ENCODE measurements around the gene EHMT1. TPM values are rescaled to one million over a fixed set of nuclear protein-coding genes. Genes with fewer than 3 reads are reported as not detected.
"Not testable (repeated sequence)": the region's sequence is repeated elsewhere in the genome, so short reads cannot be mapped to it uniquely, and the experiment has no call there.

The EHMT1 gene
- total RNA-seq, 2 experiments from 2014 or later = 111 to 118 TPM

DNA sequence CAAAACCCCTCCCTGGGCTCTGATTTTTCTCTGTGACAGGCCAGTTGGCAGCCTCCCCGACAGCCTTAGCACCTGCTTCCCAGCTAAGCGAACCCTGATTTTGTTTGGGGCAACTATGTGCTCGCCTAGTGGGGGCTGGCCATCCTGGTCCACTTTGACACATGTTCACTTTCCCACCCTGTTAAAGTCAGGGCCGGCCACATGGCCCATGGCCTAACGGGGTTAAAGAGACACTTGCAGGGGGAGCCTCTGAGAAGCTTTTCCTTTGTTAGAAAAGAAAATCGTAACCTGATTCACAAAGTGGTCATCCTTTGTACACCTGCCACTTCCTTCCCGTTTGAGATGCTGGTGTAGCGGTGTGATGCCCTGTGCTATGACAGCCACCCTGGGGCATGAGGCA is 257.5 kb downstream of the EHMT1 start:
- Mint-ChIP-seq H3K27ac (no peak overlapping the region), H3K36me3 (no peaks in the 10 kb centered on the region), H3K9me3 (no peaks in the 10 kb centered on the region), H3K4me1 (no peaks in the 10 kb centered on the region), H3K4me3 (peak overlapping the region; percentile 52), H3K27me3 (peaks cover 13% of the 10 kb centered on the region)
- POLR2A ChIA-PET = no interaction called here
- ATAC-seq (ENCODE audit: low read depth) (no peak), DNase-seq (no peak)

DNA sequence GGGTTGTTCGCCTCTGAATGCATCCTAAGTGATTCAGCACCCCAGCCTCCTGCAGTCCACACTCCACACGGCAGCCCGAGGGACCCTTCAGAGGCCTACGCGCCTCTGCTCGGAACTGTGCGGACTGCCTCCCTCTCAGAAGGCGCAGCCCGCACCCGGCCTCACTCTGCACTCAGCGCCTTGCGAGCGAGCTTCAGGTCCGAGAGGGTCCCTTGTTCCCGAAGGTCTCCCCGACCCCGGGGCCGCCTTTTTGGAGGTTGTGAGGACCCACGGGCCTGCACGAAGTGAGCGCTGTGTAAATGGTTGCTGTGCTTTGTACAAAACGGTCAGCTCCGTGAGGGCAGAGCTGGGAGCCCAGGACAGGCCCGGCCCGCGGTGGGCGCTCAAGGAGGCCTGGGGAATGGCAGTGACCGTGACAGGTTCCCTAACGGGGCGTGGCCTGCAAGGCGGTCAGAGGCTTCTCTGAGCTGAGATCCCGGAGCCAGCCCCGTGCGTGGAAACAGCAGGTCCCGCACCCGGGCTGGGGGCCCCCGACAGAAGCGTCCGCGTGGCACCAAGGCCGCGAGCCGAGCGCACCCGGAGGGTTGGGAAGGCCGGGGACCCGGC is 258.1 kb downstream of the EHMT1 start:
- Mint-ChIP-seq H3K36me3 (no peaks in the 10 kb centered on the region), H3K4me1 (no peaks in the 10 kb centered on the region), H3K27ac (no peak overlapping the region), H3K4me3 (peak overlapping the region; percentile 52), H3K27me3 (peaks cover 13% of the 10 kb centered on the region), H3K9me3 (no peaks in the 10 kb centered on the region)
- POLR2A ChIA-PET = no interaction called here
- DNase-seq = no peak
- ATAC-seq (ENCODE audit: low read depth) = no peak

DNA sequence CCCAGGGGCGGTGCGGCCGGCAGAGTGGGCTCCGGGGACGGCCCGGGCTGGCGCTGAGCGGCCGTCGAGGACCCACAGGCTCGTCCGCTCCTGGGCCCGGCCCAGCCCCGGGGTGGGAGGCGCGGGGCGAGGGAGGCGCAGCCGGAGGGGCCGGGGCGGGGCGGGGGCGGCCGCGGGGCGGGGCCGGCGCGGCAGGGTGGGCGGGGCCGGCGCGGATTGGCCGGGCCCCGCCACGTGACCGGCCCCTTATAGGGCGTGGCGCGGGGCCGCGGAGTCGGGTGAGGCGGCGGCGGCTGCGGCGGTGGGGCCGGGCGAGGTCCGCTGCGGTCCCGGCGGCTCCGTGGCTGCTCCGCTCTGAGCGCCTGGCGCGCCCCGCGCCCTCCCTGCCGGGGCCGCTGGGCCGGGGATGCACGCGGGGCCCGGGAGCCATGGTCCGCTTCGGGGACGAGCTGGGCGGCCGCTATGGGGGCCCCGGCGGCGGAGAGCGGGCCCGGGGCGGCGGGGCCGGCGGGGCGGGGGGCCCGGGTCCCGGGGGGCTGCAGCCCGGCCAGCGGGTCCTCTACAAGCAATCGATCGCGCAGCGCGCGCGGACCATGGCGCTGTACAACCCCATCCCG is 258.8 kb downstream of the EHMT1 start, which contains the start of gene CACNA1B:
CACNA1B (plus strand) TSS at position 277 of the 617 bp plus-strand sequence; CDS start at position 429, 152 bp downstream.
- H3K36me3 Mint-ChIP-seq; POLR2A ChIA-PET; ATAC-seq (ENCODE audit: low read depth); H3K4me1 Mint-ChIP-seq; DNase-seq; H3K9me3 Mint-ChIP-seq; H3K27ac Mint-ChIP-seq: not testable (repeated sequence)
- H3K4me3 Mint-ChIP-seq = peak within 1 kb of the TSS; percentile 52
- H3K27me3 Mint-ChIP-seq = peaks cover 13% of the 10 kb centered on the region

DNA sequence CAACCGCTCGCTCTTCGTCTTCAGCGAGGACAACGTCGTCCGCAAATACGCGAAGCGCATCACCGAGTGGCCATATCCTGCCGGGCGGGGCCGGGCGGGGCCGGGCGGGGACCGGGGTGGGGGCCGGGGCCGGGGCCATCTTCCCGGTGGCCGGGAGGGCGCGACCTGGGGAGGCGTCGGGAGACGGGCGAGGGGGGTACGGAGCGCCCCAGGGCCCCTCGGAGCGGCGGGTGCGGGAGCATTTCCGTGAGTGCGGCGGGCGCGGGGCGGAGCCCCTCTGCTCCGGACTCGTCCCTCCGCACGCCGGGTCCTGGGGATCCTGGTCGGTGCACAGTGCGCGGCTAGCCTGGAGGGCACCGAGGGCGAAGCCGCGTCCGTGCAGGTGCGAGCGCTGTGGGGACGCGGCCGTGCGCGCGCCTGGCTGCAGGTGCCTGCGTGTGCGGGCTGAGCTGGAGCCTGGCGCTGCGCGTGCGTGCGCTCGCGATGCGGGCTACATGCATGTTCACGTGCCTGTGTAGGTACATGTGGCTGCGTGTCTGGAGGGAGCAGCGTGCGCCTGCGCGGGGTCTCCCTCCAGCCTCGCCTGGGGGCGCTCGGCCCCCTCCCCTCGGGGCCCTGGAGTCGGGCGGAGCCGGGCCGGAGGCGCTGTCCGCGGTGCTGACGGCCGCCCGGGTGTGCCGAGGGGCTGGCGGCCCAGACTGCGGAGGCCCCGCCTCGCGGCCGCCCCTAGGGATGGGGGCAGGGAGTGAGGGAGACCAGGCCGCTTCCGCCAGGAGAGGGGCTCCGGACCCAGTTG is 259.5 kb downstream of the EHMT1 start:
- Mint-ChIP-seq H3K9me3 (no peaks in the 10 kb centered on the region), H3K4me1 (no peaks in the 10 kb centered on the region), H3K27ac (no peak overlapping the region), H3K4me3 (no peak overlapping the region), H3K27me3 (peaks cover 13% of the 10 kb centered on the region), H3K36me3 (no peaks in the 10 kb centered on the region)
- POLR2A ChIA-PET = no interaction called here
- DNase-seq (peak; percentile 74), ATAC-seq (ENCODE audit: low read depth) (peak; percentile 61)

DNA sequence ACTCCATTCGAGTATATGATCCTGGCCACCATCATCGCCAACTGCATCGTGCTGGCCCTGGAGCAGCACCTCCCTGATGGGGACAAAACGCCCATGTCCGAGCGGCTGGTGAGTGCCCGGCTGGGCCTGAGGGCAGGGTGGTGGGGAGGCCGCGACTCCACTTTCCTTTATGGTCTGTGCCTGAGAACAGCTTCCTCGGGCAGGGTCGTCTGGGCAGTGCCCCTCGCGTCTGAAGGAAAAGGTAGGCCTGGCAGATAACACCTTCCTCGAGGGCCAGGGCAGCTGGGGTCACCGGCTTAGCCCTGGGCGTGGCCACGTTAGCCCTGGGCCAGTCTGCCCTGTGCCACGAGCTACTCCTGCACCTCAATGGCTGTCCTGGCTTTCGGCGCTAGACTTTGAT is 260.2 kb downstream of the EHMT1 start:
- Mint-ChIP-seq H3K36me3 (no peaks in the 10 kb centered on the region), H3K27ac (no peak overlapping the region), H3K27me3 (peaks cover 13% of the 10 kb centered on the region), H3K4me1 (no peaks in the 10 kb centered on the region), H3K9me3 (no peaks in the 10 kb centered on the region), H3K4me3 (no peak overlapping the region)
- DNase-seq = no peak
- no peak for ATAC-seq (ENCODE audit: low read depth)
- POLR2A ChIA-PET = no interaction called here

DNA sequence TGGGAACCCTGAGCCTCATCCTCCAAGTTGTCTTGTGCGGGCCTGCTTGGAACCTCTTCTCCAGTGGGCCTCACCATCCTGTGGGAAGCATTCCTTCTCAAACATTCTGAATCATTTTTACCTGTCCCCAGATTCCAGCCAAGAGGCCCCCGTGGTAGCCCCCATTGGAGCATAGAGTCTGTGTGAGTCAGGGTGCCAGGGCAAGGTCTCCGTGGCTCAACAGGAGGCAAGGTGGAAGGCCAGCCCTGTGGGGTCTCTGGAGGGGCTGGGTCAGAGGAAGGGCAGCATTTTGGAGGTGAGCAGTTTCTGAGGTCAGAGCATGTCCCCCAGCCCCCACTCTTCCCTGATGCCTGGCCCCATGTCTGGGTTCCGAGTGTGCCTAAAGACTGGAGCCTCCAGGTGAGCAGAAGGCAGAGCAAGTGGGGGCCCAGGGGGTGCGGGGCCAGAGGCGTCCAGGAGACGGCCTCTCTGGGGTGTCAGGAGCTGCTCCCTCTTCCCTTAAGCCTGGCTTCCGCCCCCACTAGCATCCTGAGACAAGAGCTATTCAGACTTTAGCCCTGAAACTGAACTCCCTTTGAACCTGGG is 260.9 kb downstream of the EHMT1 start:
- Mint-ChIP-seq H3K4me3 (no peak overlapping the region), H3K36me3 (no peaks in the 10 kb centered on the region), H3K27ac (no peak overlapping the region), H3K27me3 (peaks cover 13% of the 10 kb centered on the region), H3K9me3 (no peaks in the 10 kb centered on the region), H3K4me1 (no peaks in the 10 kb centered on the region)
- ATAC-seq (ENCODE audit: low read depth) (no peak), DNase-seq (no peak)
- POLR2A ChIA-PET = interaction anchor here (0.6 kb wide), 1 partner anchor 46 kb away, joined by 3 read pairs; no protein-coding TSS in a partner anchor

DNA sequence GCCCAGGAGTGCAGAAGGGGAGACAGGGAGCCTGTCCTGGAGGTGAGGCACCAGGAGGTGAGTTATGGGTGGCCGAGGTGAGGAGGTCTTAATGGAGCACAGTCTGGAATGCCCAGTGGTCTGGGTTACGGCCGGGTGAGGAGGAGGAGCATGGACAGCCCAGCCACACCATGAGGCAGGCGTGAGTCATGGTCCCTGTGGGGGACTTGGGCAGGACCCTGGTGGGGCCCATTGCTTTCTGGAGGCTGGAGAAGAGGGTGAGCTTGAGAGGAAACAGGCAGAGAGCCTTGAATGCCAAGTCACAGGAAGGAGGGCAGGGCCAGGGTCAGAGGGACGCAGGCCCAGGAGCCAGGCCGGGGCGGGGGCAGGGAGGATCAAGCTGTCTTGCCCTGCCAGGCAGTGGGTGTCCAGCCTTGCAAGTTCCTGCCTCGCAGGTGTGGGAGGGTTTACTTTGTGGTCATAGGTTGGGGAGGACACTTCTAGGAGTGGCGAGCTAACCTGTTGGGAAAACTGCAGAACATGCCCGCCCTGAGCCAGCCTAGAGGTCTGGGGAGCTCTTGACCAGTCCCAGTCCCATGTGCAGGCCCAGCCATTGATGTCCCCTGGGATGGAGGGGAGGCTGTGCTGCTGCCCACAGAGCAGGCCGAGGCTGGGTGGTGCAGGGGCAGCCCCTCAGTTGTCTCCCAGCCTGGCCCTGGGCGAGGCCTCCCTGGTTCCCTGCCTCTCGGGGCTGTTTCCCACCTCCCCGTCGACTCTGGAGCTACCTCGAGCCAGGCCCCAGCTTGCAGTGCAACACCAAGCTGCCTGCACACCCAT is 261.6 kb downstream of the EHMT1 start:
- Mint-ChIP-seq H3K27me3 (peaks cover 7% of the 10 kb centered on the region), H3K36me3 (no peaks in the 10 kb centered on the region), H3K27ac (no peak overlapping the region), H3K4me1 (no peaks in the 10 kb centered on the region), H3K4me3 (no peak overlapping the region), H3K9me3 (no peaks in the 10 kb centered on the region)
- DNase-seq (no peak), ATAC-seq (ENCODE audit: low read depth) (no peak)
- POLR2A ChIA-PET = no interaction called here

DNA sequence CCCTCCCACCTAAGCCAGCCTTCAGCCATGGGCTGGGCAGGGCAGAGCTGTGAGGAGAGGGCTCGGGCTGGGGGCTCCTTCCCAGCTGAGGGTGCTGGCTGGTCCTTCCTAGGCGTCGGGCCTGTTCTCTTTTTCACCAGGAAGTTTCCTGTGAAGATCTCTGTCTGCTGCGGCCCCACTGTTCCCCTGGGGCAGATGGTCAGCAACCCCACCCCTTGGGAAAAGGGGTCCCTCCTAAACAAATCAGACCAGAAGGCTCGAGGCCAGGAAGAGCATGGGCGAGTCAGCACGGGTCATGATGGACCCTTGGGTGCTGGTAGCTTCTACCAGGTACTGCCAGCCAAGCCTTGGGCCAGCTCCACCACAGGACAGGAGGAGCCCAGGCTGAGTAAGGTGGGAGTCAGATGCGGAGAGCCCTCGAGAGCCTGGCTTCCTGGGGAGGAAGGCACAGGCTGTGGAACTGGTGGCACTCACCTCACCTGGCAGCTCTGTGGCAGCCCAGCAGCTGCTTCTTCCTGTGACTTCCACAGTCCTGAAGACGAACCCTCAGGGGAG is 262.2 kb downstream of the EHMT1 start:
- ATAC-seq (ENCODE audit: low read depth) (no peak), DNase-seq (no peak)
- Mint-ChIP-seq H3K36me3 (no peaks in the 10 kb centered on the region), H3K4me1 (no peaks in the 10 kb centered on the region), H3K27ac (no peak overlapping the region), H3K4me3 (no peak overlapping the region), H3K27me3 (peaks cover 6% of the 10 kb centered on the region), H3K9me3 (no peaks in the 10 kb centered on the region)
- POLR2A ChIA-PET = no interaction called here

DNA sequence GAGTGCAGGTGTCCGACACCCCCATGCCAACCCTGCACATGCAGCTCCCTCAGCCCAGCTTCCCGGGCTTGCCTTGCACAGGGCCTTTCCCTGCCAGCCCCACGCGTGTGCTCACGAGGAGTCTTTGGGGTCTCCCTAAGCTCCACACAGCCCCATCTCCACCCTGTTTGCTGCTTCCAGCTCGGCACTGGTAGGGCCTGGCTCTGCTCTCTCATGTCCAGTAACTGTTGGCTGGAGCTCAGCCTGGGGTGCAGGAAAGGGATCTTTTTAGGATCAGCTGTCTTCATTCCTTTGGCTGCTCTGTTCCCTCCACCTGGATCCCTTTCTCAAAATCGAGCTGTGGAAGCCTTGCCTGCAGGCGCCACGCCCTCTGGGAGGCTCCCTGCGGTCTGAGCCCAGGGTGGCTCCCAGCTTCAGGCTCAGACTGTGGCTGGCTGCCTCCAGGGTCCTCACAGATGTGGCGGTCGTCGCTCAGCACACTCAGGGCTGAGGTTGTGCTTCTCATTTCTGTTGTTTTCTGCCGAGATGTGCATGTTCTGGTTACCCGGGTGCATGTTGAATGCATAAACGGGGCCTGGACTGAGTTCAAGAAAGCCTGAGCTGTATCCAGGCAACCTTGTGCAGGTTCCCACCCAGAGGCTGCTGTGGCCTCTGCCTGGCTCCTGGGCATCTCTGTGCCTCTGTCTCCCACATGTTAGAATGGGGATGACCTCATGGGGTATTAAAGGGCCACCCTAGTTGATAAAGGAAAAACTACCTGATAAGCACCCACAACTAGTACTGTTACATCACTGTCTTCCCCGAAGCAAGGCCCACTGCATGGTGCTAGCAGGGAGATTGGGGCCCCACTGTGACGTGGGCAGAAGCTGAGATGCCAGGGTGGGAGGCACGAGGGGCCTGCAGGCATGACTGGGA is 263.0 kb downstream of the EHMT1 start:
- H3K27me3 Mint-ChIP-seq = no peaks in the 10 kb centered on the region
- H3K36me3 Mint-ChIP-seq = no peaks in the 10 kb centered on the region
- POLR2A ChIA-PET = no interaction called here
- no peak overlapping the region for H3K27ac Mint-ChIP-seq
- H3K4me3 Mint-ChIP-seq = no peak overlapping the region
- no peaks in the 10 kb centered on the region for H3K9me3 Mint-ChIP-seq
- no peak for ATAC-seq (ENCODE audit: low read depth)
- no peaks in the 10 kb centered on the region for H3K4me1 Mint-ChIP-seq
- no peak for DNase-seq

DNA sequence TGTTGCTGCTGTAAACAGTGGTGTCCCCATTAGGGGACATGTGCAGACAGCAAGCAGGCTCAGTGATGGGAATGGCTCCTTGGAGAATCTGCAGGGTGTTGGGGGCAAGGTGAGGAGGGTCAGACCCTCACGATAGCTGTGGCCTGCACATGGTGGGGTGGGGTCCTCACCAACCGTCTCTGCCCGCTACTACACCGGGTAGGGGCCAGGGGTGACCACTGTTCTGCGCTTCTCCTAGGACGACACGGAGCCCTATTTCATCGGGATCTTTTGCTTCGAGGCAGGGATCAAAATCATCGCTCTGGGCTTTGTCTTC is 263.7 kb downstream of the EHMT1 start:
- POLR2A ChIA-PET = no interaction called here

DNA sequence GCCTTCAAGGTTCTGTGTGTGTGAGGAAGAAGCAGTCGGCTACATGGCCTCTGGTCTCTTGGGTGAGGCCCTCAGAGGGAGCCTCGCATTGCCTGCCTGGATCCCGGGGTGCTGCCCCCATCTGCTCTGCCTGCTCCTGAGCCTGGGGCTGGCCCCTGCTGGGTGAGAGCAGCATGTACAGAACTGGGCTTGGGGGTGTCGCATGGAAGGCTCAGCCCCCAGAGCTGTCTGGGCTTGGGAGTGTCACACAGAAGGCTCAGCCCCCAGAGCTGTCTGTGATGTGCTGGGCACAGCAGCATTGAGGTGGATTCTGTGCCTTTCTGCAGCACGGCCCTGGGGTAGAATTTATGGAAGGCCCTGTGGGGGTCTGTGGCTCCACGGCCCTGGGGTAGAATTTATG is 265.2 kb downstream of the EHMT1 start:
- DNase-seq; H3K4me3 Mint-ChIP-seq; H3K36me3 Mint-ChIP-seq; H3K4me1 Mint-ChIP-seq; ATAC-seq (ENCODE audit: low read depth); H3K9me3 Mint-ChIP-seq; POLR2A ChIA-PET; H3K27ac Mint-ChIP-seq; H3K27me3 Mint-ChIP-seq: not testable (repeated sequence)

More for the DNA sequence above, 263.7 kb downstream of the EHMT1 start:
- no peak for ATAC-seq (ENCODE audit: low read depth)
- H3K36me3 Mint-ChIP-seq = no peaks in the 10 kb centered on the region
- H3K4me1 Mint-ChIP-seq = no peaks in the 10 kb centered on the region
- no peak overlapping the region for H3K27ac Mint-ChIP-seq
- no peak for DNase-seq
- H3K27me3 Mint-ChIP-seq = no peaks in the 10 kb centered on the region
- no peak overlapping the region for H3K4me3 Mint-ChIP-seq
- no peaks in the 10 kb centered on the region for H3K9me3 Mint-ChIP-seq

DNA sequence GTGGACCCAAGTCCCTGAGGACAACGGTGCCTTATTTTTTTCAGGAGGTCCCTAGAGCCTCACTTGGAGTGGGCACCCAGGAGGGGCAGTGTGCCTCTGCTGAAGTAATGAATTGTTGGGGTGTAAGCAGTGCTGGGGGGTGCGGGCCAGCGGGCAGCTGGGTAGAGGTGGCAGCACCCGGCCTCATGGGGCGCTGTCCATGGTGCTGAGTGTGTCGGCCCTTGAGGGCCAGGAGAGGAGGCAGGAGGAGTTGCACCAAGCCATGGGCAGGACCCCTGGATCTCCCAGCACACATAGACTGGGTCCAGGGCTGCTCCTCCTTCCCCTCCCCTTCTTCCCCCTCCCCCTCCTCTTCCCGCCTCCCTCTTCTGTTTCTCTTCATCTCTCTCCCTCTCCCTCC is 265.7 kb downstream of the EHMT1 start:
- H3K9me3 Mint-ChIP-seq; POLR2A ChIA-PET; H3K36me3 Mint-ChIP-seq; H3K4me1 Mint-ChIP-seq; ATAC-seq (ENCODE audit: low read depth); H3K27me3 Mint-ChIP-seq; H3K27ac Mint-ChIP-seq; H3K4me3 Mint-ChIP-seq: not testable (repeated sequence)
- peak; percentile 54 for DNase-seq
